Ramos (cell line): ENCODE data around the gene SLC27A3.
"Not testable (repeated sequence)": the region's sequence is repeated elsewhere in the genome, so short reads cannot be mapped to it uniquely, and the experiment has no call there.

Source experiments
- in situ Hi-C: fragments of 300-500 bp; cut with MboI; formaldehyde crosslinking; loops from one replicate; pipeline ENCODE4 v1.14.3; 2022; ENCODE audit warnings: low sequenced_read_pairs; ENCODE audit not compliant: unreplicated experiment

SLC27A3 gene

DNA sequence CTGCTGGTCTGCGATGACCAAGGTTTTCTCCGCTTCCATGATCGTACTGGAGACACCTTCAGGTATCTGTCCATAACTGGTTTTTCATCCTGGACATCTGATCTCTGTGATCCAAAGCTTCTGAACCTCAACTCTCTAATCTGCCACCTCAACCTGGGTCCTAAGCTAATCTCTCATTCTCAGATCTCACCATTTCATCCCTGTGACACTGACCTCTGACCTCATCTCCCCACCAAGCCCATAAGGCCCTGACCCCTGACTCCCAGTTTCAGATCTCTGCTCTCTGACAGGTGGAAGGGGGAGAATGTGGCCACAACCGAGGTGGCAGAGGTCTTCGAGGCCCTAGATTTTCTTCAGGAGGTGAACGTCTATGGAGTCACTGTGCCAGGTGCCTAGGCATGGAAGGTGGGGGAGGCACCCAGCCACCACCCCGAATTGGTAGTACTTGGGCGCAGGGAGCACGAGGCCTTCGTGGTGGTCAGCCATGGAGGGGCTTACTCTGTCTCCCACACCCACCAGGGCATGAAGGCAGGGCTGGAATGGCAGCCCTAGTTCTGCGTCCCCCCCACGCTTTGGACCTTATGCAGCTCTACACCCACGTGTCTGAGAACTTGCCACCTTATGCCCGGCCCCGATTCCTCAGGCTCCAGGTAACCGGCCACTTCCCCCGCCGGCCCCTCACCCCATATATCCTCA lies 3.8 kb downstream of the SLC27A3 start:
- in situ Hi-C loops: no loop called here

- in situ Hi-C loops: no loop called here
These were observed 4.8 kb downstream of the SLC27A3 start for GRCh38 chr1:153779781-153780541.

DNA sequence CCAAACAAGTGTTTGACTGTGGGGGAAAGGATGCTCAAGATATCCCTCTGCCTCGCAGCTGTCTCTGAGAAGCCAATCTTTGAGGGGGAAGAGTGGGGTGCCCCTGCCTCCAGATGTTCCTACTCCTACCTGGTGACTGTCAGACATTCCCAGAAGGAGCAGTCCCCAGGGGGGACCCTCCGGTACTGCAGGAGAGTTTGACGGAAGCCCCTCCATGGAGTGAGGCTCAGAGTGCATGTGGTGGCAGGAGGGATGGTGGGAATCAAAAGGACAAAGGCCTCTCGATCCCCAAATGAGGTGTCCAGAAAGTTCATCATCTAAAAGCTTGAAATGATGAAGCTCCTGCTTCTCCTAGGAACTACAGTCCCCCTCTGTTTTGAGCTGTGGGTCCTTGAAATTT lies 5.3 kb downstream of the SLC27A3 start:
- in situ Hi-C loops: no loop called here

GRCh38 chr1:153782648-153783047 lies 7.4 kb downstream of the SLC27A3 start:
- in situ Hi-C loops: not testable (repeated sequence)

GRCh38 chr1:153783233-153784190 lies 8.3 kb downstream of the SLC27A3 start:
- in situ Hi-C loops: no loop called here

DNA sequence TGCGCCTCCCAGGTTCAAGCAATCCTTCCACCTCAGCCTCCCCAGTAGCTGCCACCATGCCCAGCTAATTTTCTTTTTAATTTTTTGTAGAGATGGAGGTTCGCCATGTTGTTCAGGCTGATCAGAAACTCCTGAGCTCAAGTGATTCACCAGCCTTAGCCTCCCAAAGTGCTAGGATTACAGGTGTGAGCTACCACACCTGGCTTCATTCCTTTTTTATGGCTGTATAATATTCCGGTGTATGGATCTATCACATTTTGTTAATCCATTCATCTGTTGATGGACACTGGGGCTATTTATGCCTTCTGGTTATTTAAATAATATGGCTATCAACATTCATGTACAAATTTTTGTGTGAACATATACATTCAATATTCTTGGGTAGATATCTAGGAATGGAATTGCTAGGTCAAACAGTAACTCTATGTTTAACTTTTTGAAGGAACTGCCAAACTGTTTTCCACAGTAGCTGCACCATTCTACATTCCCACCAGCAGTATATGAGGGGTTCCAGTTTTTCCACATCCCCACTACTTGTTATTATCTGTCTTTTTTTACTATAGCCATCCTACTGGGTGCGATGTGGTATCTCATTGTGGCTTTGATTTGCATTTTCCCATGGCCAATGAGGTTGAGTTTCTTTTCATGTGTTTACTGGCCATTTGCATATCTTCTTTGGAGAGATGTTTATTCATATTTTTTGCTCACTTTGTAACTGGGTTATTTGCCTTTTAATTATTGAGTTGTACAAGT lies 11.0 kb downstream of the SLC27A3 start:
- in situ Hi-C loops: no loop called here

DNA sequence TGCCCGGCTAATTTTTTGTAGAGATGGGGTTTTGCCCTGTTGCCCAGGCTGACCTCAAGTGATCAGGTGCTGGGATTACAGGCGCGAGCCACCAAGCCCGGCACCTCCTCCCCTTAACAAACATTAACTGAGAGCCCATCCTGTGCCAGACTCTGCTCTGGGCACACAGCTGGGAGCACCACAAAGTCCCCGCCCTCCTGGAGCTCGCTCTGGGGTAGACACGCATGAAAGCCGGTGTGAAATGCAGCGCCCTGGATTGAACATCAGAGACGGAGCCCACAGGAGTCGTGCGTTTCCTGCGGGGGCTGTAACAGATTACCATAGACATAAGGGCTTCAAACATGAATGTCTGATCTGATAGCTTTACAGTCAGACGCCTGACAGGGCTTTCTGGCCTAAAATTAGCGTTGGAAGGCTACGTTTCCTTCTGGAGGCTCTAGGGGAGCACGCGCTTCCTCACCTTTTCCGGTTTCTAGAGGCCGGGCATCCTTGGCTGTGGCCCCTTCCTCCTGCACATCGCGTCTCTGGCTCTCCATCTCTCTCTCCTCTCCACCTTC lies 14.3 kb downstream of the SLC27A3 start:
- in situ Hi-C loops: no loop called here

GRCh38 chr1:153790313-153790965 lies 15.2 kb downstream of the SLC27A3 start:
- in situ Hi-C loops: no loop called here

DNA sequence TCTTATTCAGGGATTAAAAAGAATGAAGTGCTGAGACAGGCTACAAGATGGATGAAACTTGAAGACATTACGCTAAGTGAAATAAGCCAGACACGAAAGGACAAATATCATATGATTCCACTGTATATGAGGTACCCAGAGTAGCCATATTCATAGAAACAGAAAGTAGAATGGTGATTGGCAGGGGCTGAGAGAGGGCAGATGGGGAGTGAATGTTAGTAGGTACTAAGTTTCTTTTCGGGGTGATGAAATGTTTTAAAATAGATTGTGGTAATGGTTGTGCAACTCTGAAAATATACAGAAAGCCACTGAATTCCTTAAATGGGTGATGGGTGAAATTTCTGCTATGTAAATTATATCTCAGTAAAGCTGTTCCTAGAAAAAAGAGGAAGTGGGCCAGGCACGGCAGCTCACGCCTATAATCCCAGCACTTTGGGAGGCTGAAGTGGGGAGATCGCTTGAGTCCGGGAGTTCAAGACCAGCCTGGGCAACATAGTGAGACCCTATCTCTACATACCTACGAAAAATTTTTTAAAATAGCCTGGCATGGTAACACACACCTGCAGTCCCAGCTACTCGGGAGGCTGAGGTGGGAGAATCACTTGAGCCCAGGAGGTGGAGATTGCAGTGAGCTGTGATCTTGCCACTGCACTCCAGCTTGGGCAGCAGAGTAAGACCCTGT lies 15.9 kb downstream of the SLC27A3 start:
- in situ Hi-C loops: no loop called here

GRCh38 chr1:153791648-153792253 lies 16.5 kb downstream of the SLC27A3 start:
- in situ Hi-C loops: no loop called here

- in situ Hi-C loops: no loop called here
These were observed 17.4 kb downstream of the SLC27A3 start for GRCh38 chr1:153792631-153793041.

GRCh38 chr1:153793261-153793972 lies 18.2 kb downstream of the SLC27A3 start:
- in situ Hi-C loops: no loop called here

GRCh38 chr1:153793973-153794615 lies 18.9 kb downstream of the SLC27A3 start:
- in situ Hi-C loops: no loop called here

DNA sequence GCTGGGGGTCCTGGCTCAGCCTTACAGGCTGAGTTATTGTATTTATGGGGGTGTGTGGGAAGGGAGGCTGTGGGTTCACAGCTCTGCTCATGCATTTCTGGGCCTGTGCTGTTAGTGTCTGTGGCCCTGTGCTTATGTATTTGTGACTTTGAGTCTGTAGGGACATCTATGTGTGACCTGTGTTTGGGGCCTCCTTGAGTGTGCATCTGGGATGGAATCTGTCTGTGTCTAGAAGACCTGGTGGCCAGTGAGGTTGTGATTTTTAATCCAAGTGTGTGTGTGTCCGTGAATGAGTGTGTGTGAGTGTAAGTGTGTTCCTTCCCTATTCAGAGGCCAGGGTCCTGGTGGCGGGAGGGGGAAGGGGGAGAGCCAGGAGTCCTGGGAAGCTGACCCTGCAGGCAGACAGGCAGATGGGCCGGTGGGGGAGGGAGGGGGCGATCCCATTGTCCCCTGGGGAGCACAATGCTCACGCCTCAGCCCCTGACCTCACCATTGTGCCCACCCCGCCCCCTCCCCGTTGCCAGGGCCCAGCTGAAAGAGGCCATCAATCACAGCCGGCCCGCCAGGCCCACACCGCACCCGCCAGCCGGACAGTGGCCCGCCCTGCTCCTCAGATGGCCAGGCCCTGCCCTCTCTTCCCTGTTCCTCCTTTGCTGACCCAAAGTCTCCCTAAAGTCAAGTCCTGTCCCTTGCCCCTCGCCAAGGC lies 19.6 kb downstream of the SLC27A3 start:
- in situ Hi-C loops: loop anchor here (5.0 kb wide), 1 partner anchor 183 kb away; the partner anchor contains the start of gene JTB

DNA sequence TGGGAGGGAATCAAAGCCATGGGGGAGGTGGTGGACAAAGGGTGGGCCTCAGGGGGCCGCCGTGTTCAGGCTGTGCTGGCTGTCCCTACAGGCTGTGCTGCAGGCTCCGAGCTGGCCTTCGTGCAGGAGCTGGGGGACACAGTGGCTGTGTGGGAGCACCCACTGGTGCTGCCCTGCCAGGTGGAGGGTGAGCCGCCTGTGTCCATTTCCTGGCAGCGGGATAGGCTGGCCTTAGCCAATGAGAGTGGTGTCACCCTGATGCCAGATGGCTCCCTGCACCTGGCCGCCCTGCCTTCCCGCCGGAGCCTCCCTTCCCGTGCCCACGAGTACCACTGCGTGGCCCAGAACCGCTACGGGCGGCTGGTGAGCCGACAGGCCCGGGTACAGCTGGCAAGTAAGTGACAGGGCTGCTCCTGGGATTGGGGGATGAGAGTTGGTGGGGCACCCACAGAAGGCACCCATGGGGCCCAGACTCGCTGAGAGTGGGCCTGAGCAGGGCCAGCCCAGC lies 20.2 kb downstream of the SLC27A3 start:
- in situ Hi-C loops: loop anchor here (5.0 kb wide), 1 partner anchor 182 kb away; the partner anchor contains the start of gene JTB
